ENCODE measurements around the gene IGFBP4.

DNA sequence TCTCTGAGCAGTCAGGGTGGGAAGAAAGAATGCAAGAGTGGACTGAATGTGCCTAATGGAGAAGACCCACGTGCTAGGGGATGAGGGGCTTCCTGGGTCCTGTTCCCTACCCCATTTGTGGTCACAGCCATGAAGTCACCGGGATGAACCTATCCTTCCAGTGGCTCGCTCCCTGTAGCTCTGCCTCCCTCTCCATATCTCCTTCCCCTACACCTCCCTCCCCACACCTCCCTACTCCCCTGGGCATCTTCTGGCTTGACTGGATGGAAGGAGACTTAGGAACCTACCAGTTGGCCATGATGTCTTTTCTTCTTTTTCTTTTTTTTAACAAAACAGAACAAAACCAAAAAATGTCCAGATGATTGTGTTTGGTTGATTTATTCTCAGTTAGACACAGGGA, 14.1 kb downstream of the IGFBP4 start:
- TF ChIP-seq CTCF (IDR thresholded peaks at IDR 0.05) (no peak), POLR2A (IDR thresholded peaks at IDR 0.05) (no peak)

Measured in heart left ventricle (tissue), 13 donors.